T-helper 22 cell (primary cell): Measurements from ENCODE around the gene LIMS1.
"Not testable (repeated sequence)": the region's sequence is repeated elsewhere in the genome, so short reads cannot be mapped to it uniquely, and the experiment has no call there.

Experiments used
- DNase-seq: peaks from one replicate; pipeline ENCODE4 v3.0.0-alpha.2; 2020; ENCODE audit warnings: low read depth

Gene LIMS1

DNA sequence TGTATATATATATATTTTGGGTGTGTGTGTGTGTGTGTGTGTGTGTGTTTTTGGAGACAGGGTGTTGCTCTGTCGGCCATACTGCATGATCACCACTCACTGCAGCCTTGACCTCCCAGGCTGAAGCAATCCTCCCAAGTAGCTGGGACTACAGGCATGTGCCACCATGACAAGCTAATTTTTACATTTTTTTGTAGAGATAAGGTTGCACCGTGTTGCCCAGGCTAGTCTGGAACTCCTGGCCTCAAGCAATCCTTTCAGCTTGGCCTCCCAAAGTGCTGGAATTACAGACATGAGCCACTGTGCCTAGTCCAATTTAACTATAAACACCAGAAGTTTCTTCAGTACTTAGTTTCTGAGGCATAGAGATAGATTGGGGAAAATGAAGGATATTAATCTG, 18.3 kb downstream of the LIMS1 start:
- no peak for DNase-seq

DNA sequence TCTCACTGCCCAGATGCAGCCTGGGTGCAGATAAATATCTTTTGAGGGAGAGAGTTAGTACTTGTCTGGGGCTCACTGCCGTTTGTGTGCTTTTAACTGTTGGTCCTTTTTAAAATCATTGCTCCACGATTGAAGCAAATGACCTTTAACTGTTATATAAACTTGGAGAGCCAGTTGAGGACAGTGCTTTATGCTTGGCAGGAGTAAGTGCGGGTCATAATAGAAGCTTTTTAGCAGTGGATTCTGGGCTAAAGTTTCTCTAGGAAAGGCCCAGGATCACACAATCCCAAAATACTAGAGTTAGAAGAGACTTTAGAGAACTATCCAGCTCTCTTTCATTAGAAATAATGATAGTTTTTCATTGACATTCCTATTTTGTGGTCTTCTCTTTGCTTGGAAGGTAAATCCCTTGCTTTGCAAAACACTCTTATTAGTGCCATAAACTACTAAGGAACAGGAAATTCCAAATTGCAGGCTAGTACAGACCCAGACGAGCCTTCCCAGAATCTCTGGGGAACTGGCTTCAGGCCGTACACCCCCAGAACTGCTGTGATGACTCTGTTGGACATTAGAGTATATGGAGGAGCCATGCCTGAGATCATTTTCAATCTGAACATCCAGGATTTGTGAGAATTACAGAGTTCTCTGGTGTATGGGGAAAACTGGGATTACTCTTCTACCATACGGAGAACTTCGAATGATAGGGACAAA, 19.1 kb downstream of the LIMS1 start:
- DNase-seq, result no peak

DNA sequence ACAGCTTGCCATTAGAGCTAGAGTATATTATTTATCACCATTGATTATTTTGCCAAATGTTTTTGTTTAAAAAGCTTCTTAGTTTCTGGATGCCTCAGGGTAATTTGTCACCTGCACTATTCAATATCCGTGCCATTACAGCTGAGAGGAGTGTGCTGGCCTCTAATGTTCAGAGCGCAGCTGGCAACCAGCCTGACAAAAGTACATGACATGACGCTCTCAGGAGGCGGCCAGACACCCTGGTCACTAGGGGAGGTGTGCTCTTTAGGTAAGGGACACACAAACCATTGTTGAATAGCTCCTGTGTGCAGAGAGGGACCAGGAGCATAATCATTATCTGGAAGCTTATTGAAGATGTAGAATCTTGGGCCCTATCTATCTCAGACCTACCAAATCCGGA, 20.3 kb downstream of the LIMS1 start:
- no peak for DNase-seq

DNA sequence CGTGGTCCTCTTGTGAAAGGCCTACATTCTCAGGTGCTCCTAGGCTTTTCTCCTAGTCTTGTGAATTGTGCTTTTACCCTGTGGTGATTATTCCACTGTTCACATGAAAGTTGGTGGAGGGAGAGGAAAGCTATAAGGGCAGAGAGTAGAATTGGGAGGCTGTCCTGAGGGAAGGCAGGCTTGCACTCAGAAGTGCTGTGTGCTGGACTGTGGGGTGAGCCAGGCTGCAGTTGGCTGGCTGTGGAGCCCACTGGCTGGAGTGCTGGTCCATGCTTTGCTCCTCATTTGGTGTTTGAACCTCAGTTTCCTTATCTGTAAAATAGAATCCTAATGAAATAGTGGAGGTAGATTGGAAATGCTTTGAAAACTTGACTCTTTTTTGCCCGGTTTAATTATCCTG, 21.3 kb downstream of the LIMS1 start:
- no peak for DNase-seq

DNA sequence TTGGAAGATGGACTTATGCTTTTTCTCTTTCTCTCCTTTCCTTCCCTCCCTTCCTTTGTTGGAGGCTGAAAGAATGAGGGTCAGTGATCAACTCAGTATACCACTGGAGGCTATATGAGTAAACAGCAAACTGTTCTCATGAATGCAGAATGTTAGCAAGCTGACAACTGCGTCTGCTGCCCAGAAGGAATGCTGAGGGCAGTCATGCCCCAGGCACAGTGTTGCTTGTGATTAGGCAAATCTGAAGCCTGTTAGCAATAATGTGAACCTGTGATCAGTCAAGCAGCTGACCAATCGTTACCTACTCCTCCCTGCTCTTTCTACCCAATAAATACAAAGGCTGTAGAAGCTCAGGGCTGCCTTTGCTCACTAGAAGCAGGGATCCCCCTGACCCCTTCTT, 22.3 kb downstream of the LIMS1 start:
- not testable (repeated sequence) for DNase-seq

DNA sequence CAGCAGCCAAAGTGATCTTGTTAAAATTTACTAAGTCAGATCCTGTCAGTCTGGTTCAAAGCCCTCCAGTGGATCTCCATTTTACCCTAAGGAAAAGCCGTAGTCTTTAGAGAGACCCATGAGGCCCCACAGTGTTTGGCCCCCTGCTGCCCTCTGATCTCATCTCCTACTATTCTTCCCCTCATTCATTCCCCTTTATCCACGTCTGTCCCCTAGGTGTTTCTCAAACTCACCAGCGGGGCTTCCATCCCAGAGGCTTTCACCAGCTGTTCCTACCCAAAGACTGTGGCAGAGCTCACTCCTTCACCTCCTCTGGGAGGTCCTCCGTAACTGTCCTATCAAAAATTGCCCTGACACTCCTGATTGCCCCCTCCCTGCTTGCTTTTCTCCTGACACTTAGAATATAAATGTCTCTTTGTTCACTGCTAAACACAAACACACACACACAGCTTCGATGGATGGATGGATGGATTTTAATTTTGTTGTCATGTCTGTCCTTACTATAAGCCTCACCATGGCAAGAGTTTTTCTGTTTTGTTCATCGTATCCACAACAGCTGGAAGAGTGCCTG, 26.1 kb downstream of the LIMS1 start:
- DNase-seq, result no peak

DNA sequence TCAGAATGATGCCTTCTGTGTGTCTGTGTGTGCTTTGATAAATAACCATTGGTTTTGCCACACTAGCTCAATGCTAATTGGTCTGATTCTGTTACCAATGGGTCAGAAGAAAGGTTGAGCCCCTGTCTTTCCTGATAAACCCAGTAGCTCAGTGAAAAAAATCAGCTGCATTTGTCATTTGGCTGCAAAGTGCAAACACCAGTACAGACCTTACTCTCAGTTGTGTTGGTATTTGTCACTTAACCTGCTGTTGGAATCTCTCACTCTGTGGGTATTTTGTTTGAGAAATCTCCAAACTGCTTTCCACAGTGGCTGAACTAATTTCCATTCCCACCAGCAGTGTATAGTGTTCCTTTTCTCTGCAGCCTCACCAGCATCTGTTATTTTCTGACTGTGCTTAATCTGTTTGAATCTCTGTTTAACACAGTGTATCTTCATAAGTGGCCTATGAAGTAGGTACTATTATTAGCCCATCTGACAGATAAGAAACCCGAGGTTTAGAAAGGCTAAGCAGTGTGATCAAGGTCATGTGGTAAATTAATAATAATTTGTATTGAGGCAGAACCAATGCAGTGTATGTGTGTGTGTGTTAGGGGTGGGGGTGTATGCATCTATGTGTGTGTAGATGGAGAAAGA, 26.7 kb downstream of the LIMS1 start:
- DNase-seq, result no peak

DNA sequence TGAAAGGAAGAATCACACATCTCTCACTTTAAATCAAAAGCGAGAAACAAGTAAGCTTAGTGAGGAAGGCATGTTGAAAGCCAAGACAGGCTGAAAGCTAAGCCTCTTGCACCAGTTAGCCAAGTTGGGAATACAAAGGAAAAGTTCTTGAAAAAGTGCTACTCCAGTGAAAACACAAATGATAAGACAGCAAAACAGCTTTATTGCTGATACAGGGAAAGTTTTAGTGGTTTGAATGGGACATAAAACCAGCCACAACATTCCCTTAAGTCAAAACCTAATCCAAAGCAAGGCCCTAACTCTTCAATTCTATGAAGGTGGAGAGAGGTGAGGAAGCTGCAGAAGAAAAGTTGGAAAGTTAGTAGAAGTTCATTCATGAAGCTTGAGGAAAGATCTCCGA, 28.0 kb downstream of the LIMS1 start:
- no peak for DNase-seq

DNA sequence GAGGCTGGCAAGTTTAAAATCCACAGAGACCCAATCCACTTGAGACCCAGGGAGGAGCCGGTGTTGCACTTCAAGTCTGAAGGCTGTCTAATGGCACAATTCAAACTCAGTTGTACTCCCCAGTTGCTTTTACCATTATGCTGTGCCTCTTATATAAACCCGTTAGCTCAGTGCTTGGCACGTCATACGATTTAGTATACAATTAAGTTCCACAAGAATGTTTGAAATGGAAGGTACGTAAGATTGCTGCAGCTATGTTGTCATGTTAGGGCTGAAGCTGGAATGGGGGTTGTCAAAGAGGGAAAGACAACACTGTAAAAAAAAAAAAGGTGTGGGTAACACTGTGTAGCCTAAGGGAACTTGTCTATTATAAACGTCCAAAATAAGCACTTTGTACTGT, 30.2 kb downstream of the LIMS1 start:
- DNase-seq, result no peak

DNA sequence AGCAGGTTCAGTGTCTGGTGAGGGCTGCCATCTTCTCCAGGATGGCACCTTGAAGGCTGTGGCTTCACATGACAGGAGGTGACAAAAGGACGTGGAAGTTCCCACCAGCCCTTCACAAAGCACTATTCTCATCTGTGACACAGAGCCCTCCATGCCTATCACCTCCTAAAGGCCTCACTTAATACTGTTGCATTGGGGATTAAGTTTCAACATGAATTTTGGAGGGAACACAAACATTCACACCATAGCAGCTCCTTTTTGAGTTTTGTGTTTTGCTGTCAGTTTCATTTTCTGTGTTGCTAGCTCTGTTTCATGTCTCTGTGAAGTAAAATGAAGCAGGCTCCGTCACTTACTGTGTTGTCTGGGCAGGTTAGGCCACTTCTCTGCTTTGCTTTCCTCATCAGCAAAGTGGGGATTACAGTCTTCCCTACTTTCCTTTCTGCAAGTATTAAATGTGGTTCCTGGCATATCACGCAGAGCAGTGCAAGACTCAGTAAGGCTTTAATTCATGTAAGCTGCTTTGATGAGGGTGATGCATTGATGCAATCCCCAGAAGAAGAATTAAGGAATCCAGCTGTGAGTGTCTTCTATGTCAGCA, 31.6 kb downstream of the LIMS1 start:
- DNase-seq, result no peak

DNA sequence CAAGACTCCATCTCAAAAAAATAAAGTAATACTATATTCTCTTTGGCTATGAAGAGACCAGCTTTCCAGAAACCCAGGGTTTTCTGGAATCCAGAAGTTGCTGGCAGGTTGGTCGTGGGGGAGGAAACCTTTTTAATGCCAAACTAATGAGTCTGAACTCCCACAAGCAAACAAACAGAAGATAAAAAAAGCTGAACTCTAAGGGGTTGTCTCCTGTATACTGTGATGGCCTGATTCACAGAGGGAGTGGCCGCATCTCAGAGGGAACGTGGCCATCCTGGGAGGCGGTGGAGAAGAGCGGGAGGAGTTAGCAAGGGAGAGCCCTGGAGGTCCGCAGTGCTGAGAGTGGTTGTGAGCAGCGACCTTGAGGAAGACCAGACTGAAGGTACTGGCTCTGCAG, 36.1 kb downstream of the LIMS1 start:
- DNase-seq, result no peak

DNA sequence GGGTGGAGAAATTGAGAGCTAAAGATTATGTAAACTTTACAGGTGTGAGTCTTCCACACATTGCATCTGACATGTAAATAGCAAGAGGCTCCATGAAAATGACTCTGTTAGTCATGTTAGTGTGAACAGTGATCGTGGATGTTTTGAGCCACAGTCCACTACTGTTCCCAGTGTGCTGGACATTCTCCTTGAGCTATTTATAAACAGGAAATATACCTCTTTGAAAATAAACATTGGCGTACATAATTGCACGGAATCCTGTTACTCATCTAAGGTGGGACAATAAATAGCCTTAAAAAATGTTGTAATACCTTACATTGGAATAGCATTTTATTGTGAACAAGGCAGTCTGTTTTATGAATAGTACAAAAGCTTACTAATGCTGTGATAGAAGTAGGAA, 37.0 kb downstream of the LIMS1 start:
- no peak for DNase-seq

DNA sequence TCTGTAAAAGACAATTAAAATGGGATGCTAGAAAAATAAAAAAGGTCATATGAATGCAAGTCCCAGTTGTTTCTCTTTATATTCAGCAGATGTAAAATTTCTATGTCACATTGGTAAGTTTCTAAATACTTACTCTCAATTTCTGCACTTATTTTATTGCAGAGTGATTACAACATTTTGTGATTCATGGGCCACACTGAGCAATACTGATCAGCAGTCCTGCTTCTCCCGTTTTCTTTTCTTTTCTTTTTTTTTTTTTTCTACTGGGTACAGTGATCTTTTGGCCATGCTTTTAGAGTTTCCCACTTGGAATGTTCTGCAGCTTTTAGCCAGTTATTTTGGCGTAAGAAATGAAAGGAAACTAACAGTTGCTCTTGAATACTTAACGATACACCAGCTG, 38.8 kb downstream of the LIMS1 start:
- DNase-seq, result no peak

DNA sequence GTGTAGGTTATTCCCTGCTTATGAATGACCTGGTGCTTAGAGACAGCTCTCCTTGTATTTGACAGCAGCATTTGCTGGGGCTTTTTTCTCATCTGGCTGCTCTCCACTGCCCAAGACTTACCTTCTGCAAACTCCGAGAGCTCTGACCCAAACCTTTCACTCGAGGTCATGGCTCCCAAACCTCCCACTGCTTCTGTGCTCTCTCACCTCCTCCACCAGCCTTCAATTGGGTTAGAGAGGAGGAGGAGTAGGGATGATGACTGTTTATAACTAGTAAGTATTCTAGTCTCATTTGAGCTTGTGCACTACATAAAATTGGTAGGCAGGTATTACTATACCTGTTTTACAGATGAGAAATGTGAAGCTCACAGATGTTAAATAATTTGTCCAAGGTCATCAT, 40.1 kb downstream of the LIMS1 start:
- no peak for DNase-seq

DNA sequence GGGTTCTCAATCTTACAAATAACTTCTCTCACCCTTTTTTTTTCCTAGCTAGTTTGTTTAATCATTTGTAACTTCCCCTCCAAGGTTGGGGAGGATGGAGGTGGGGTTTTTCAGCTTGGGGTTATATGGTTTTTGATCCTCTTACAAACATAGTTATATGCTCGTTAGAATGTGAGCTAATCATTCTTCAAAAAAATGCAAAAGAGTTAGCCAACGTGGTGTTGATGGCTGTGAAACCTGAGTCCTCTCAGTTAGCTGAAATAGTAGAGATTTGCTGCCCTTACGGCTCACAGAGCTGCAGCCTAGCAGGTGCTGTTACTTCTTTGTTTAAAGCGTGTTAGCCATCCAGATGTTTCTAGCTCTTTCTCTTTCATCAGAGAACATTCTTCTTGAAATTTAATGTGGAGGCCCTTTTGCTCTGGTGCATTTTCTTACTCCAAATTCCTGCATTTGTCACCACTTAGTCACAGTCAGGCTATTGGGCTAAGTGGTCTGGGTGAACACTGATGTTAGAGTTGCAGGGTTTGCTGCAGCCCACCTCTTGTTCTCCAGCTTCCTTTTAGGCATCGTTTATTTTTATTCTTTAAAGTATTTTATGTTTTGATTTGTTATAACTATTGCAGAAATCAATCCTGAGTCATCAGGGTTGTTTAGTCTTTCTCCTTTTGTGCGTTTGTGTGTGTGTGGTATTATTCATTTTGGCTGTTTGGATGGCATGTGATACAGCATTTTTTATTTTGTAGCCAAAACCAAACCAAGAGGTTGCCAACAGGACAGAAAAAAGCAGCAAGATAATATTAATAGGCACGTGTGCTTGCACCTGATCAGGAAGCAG, 41.1 kb downstream of the LIMS1 start:
- no peak for DNase-seq

DNA sequence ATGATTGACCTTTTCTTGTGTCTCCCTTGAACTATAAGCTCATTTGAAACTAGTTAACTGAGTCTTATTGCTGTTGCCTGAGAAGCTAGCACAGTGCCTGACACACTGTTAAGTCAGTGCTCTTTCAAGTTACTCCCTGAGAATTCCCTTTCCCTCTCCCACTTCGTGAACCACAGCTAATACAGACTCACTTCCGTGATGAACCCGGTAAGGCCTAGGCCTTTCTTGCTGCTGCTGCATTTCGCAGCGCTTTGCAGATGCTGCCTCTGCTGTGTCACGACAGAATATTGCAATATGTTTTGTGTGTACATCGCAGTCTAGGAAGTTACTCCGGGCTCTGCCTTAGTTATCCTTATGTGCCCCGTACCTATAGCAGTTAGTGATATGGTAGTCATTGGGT, 42.8 kb downstream of the LIMS1 start:
- no peak for DNase-seq

DNA sequence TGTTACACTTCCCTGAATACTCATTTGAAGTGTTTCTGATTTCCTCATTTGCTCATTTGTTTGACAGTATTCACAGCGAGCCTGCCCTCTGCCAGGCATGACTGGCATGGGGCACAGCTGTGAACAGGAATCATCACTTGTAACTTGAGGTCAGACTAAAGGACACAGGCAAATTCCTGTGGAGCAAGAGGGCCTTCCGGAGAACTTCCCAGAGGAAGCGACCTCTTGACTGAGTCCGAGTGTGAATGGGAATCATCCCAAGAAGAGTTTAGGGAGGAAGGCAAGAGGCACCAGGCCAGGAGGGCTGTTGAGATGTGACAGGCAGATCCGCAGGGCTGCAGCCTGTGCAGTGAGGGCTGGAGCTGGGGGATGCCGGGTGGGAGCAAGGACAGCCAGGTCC, 45.4 kb downstream of the LIMS1 start:
- no peak for DNase-seq

DNA sequence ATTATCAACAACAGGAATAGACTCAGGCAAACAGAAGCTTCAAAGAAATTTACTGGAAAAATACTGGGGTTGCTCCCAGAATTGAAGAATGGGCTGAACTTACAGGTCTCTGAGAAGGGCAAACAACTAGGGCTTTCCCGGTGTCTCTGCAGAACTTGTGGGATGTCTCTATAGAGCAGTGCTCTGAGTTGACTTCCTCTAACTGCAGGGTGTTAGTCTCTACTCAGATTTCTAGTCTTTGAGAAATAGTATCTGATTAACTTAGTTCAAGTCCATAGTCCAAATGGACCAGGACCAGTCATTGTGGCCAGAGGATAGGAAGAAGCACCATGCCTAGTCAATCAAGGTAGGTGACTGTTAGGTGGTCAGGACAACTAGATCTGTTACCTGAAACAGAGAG, 45.8 kb downstream of the LIMS1 start:
- DNase-seq, result no peak

DNA sequence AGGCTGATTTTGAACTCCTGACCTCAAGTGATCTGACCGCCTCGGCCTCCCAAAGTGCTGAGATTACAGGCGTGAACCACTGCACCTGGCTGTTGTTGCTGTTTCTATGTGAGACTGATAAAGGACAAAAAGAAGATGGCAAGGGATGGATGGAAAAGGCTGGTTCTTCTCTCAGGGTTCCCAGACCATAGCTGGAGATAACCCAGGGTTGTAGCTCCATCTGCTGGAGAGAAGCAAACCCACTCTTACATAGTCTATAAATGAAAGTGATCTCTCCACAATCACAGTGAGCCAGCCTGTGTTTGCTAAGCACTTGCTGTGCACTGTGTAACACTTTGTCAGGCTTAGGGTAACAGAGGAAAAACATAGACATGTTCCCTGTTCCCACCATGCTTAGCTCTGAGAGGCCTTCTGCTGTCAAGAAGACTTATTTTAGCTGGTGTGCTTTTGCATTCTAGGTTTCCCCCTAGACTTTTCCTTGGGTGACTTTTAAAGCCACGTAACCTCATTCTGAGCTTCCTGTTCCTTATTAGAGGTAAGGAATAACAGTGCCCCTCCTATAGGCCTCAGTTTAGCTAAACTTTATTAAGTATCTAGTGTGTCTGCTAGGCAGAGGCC, 49.7 kb downstream of the LIMS1 start:
- DNase-seq, result peak; percentile 9

DNA sequence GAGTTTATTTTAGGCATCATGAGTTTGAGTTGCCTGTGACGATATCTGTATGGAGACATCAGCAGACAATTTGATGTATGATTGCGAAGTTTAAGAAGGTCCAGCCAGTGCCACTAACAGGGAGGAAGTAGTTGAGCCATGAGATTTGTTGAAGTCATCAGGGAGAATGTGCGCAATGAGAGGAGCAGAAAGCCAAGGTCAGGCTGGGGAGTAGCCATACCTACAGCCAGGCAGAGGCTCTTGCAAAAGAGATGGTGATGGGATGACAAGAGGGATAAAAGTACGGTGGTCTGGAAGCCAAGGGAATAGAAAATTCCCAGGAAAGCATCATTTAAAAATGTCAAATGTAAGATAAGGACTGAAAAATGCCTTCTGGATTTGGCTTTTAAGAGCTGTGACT, 51.2 kb downstream of the LIMS1 start:
- DNase-seq, result no peak

DNA sequence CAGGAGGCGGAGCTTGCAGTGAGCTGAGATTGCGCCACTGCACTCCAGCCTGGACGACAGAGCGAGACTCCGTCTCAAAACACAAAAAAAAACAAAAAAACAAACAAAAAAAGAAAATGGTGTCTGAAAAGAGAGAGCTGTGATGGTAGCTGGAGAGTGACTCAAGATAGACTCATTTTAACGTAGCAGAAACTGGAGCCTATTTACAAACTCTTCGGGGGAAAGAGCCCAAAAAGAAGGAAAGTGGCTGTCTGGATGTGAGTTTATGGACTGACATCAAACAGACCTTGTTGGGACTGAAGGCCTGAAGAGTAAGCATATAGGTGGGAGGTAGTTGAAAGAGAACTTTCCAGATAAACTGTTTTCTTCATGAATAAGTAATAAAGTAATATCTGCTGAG, 51.8 kb downstream of the LIMS1 start:
- DNase-seq, result no peak

DNA sequence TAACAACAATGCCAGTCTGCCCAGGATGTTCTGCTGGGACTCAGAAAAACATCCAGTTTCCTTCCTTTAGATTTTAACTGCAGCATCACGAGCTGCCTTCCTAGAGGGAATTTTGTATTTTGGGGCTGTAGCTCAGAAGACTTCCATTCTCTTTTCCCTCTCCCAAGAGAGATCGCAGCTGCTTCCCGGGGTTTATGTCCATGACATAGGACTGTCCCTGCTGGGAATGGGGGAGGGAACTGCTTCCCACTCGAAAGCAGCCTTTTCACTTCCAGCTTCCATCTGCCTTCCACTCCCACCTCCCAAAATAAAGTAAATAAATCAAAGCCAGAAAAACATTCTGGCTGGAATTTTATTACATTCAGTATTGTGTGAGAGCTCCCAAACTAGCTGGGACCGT, 52.4 kb downstream of the LIMS1 start:
- no peak for DNase-seq
